IPS DF 19.7 (cell line): ENCODE measurements around the gene SSR2.
"Not testable (repeated sequence)": the region's sequence is repeated elsewhere in the genome, so short reads cannot be mapped to it uniquely, and the experiment has no call there.

Experiments
- DNase-seq: peaks from one replicate; pipeline ENCODE4 v3.0.0-alpha.2; 2013; ENCODE audit warnings: low read depth, low spot score

The SSR2 gene

GRCh38 chr1:156048663-156049258 is 28.0 kb upstream of the SSR2 start:
- no peak for DNase-seq

GRCh38 chr1:156045076-156045475 is 24.3 kb upstream of the SSR2 start:
- DNase-seq, result no peak

DNA sequence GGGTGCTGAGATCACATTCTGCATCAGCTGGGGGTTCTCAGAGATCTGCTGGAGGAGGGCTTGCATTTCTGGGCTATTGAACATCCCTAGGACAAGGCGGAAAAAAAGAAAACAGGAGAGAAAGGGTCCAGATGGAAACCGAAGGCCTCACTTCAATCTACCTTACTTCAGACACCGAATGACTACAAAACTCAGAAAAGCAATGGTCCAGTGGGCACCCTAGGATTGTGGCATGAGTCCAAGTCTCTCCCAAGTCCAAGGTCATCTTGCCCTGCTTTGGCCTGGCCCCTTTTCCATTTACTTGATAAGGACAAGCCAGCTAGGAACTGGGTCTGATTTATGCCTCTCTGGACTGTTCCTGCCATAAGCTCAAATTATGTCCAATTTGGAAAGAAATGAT is 22.1 kb upstream of the SSR2 start:
- DNase-seq, result no peak

GRCh38 chr1:156034991-156035390 is 14.2 kb upstream of the SSR2 start:
- DNase-seq, result not testable (repeated sequence)

- DNase-seq, result no peak
Measured at GRCh38 chr1:156033011-156033410, 12.3 kb upstream of the SSR2 start.

- DNase-seq, result no peak
Measured at GRCh38 chr1:156026588-156026987, 5.8 kb upstream of the SSR2 start.

GRCh38 chr1:156025876-156026275 is 5.1 kb upstream of the SSR2 start:
- peak; percentile 25 for DNase-seq

DNA sequence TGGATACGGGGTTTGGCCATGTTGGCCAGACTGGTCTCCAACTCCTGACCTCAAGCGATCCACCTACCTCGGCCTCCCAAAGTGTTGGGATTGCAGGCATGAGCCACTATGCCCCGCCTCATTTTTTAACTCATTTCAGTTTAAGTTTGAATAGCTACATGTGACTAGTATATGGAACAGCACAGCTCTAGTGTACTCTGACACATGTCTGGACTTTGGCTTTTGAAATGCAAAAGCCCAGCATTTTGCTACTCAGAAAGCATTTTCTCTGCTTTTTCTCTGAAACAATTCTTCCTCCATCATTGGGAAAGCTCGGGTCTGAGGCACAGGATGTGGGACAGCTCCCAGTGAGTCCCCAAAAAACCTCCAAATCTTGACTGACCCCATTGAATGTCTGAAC is 4.0 kb upstream of the SSR2 start:
- no peak for DNase-seq

DNA sequence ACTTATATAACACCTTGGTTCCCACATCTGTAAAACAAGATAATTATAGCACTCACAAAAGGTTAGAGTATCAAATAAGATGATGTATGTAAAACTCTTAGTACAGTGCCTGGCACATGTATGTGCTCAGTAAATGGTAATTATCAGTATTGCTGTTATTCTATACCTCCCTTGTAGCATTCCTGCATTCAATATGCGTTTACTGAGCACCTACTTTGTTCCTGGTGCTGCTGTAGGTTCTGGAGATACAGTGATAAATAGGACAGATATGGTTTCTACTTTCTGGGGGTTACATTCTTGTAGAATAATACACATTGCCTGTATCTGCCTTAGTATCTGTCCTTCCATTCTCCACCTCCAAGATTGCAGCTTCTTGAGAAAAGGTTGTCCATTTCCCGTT is 1.2 kb upstream of the SSR2 start:
- DNase-seq, result no peak

- no peak for DNase-seq
Measured at GRCh38 chr1:156021093-156021428, 310 bp upstream of the SSR2 start.

DNA sequence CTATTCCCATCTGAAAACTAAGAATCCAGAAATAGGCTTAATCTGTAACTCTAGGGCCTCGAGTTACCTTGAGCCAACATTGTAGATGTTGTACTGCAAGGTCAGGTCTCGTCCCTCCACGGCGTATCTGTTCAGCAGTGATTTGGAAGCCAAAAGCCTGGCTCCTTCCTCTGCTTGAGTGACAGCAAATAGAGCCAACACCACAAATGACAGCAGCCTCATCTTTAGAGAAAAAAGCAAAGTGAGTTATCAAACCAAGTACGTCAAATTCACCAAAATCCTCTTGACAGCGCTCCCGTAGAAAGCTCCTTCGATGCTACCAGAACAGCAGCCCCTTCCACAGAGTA is 832 bp downstream of the SSR2 start:
- DNase-seq, result no peak

DNA sequence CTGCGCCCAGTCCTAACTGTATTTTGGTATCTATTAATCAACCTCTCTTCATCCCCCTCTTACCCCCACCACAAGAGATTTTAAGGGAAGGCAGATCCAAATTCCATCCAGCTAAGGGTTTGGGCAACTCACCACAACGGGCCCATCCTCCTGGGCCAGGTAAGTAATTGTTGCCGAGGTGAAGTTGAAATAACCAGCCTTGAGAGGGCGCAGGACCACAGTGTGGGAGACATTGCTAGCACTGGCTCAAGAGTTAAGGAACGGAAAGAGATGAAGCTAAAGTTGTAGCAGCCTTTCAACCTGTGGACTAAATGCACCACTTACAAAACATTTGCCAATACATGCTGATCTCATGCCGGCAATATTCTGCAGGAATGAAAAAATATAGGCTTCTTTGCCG is 5.9 kb downstream of the SSR2 start:
- DNase-seq, result no peak

- no peak for DNase-seq
Measured at GRCh38 chr1:156012051-156012817, 8.5 kb downstream of the SSR2 start.

DNA sequence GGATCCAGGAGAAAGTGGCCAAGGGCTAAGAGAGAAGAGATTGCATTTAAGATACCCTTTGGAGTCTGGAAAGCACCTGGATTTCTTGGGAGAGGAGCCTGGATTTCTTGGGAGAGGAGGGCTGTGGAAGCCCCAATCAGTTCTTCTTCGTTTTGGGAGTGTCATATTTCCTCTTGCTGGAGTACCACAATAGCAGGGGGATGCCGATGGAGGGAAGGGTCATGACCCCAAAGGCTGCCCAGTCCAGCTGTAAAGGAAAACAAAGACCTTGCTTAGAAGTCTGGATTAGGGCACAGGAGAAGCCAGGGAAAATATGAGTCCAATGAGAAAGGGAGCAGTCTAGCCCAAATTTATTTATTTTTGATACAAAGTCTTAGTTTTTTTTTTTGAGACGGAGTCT is 11.3 kb downstream of the SSR2 start:
- DNase-seq, result no peak

DNA sequence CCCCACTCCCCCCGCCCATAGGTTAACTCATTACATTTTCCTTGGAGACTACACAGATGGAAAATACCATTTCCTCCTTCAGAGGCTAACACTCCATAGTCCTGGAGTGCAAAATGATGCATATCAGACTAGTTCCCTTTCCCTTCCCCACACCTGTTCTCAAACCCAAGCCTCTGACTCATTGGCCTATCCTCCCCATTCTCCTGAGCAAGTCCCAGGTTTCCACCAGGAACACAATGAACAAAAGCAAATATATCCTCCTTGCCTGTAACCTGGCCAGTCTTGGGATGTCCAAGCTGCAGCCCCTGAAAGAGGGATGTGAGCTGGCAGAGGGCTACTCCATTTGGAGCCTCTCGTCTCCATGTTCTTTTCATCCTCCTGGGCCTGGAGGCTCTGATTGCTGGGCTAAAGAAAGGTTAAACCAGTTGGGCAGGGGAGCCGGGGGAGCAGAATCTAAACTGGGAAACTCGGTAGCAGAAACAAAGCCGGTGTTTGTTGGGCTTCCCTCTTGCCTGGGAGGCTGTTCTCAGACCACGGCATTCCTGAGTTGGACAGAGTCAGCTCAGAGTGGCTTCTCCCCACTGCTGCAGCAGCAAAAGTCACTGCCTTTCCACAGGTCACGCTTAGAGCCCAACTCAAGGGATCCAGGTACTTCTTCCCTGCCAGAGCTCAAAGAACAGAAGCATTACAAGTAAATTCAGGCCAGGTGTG is 13.9 kb downstream of the SSR2 start:
- no peak for DNase-seq

DNA sequence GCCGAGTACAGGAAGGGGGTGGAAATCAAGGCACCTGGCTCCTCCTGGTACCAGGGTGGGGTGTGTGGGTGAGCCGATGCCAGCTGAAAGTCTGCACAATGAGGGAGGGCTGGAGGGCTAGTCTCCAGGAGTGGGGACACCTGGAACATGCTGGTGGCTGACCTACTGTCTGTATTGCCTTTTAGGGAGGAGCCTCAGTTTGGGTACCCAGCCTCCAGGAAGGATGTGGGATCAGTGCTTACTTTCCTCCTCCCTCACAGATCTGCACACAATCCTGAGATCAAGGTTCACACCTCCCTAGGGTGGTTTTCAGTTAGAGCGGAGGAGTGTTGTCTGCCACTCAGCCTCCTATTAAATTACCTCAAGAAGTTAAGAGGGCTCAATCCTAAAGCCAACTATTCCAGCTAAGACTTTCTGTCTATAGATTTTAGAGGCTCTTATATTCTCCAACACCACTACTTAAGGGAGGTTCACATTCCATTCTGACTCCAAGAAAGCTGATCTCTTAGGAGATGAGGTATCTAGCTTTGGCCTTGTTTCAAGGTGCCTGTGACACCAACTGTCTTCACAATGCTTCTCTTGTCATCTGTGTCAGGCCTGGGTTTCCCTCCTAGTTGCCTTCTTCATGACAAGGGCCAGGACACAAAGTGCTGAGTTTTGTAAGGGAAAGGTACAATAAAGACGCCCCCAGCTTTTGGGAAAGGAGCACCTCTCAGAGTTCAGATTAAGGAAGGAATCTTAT is 15.7 kb downstream of the SSR2 start:
- DNase-seq, result no peak

- DNase-seq, result no peak
Measured at GRCh38 chr1:156003923-156004188, 16.9 kb downstream of the SSR2 start.

GRCh38 chr1:156002188-156002911 is 18.4 kb downstream of the SSR2 start:
- no peak for DNase-seq

- no peak for DNase-seq
Measured at GRCh38 chr1:156001662-156002171, 19.0 kb downstream of the SSR2 start.

DNA sequence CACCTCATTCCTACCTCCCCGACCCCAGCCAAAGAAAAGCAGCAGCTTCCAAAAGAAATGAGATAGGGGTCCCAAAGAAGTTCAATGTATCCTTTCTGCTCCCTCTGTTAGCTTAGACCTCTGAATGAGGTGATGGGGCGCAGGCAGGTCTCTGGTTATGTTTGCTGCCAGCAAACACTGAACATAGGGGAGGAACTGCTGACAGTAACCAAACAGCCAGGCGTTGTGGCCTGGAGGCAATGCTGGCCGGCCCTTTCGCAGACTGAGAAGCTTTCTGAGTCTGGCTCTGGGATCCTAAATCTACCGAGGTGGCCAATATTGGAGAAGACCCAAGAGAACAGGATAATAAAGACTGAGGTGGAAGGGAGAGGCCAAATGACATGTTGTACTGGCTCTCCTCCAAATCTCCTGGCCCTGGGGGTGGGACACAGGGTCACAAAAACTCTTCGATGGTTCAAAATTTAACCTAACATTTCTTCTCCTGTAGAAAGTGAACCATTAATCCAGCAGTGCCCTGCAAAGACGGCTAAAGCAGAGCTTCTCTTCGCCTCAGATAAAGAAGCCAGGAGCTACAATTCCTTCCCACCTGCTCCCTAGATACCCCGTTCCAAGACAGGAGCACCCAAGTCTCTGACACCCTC is 19.6 kb downstream of the SSR2 start:
- DNase-seq, result no peak

- DNase-seq, result no peak
Measured at GRCh38 chr1:155999964-156000363, 20.8 kb downstream of the SSR2 start.
